ENCODE results near the gene FAHD1. TPM values are rescaled to one million over a fixed set of nuclear protein-coding genes. Genes with fewer than 3 reads are reported as not detected.

The FAHD1 gene
- polyA plus RNA-seq, 3 donors = 36.6 to 50.7 (median 48.3) TPM

DNA sequence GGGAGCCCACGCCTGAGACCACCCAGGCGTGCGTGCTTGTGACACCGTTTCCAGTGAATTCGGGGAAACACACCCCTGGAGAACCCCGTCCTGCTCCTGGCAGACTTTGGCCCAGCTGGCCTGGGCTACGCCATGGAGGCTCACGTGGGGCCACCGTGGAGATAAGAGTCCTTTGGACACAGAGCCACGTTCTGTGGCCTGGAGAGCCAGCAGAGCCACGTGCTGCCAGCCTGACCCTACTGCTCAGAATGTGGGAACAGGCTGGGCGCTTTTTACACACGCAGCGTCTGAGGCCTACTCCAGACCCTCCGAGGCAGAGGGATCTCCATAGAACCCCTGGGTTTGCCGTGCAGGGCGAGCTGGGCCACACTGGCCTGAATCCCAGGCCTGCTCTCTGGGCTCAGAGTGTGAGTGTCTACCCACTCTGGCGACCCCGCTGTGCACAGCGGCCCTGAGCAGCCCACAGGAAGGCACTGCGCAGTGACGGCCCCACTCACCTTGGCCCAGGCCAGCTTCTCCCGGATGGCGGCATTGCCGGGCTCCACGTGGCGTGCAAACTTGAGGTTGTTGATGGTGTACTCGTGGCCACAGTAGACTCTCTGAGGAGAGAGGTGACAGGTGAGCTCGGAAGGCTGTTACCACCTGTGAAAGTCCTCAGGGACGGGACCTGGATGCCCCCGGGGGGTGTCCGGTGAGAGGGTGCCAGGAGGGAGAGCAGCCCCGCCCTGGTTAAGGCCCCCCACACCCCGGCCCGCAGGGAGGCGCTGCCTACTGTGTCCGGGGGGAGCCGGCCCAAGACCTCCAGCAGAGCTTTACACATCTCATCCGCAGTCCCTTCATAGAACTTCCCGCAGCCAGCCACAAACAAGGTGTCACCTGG is 10.4 kb upstream of the FAHD1 start:
- no peak for DNase-seq (ENCODE audit: low read depth in 3 of 3, low spot score in 2 of 3)

DNA sequence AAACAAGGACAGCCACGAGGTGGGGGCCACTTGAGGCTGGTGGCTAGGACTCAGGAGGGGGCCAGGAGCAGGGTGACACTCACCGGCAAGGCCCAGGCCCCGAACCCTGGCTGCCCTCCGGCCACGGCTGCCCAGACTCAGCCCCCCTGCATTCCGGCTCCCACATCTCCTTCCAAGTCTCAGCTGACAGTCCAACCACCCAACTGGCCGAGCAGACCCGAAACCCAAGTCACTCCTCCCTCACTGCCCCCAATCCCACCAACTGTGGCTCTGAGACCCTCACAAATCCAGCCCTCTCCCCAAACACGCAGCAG is 9.8 kb upstream of the FAHD1 start:
- DNase-seq (ENCODE audit: low read depth in 3 of 3, low spot score in 2 of 3) = no peak

GRCh38 chr16:1817716-1818115 is 9.3 kb upstream of the FAHD1 start:
- no peak for DNase-seq (ENCODE audit: low read depth in 3 of 3, low spot score in 2 of 3)

GRCh38 chr16:1818204-1818872 is 8.7 kb upstream of the FAHD1 start:
- DNase-seq (ENCODE audit: low read depth in 3 of 3, low spot score in 2 of 3) = no peak

DNA sequence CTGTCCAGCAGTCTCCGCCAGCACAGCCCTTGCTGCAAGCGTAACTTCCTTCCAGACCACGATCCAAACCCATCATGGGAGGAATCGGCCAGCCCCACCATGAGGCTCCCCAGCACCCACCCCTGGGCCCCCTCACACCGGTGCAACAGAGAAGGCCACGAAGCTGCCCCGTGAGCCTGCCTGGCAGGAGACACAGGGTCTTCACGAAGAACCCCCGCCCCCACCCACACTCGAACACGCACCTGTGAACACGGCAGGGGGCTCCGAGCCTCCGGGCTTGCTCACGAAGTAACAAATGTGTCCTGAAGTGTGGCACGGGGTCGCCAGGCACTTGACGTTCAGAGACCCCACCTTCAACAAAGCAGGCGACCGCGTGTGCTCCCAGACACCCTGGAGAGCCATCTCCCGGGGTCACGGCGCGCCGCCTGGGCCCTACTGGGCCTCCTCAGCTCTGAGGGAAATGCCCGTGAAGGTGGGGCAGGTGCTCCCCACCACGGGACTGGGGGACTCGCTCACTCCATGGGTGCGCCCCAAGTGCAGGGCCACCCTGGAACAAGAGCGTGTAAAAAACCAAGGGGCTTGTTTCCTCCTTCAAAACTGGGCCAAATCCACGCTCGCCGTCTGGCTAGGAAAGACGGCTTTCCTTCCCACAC is 8.0 kb upstream of the FAHD1 start:
- no peak for DNase-seq (ENCODE audit: low read depth in 3 of 3, low spot score in 2 of 3)

DNA sequence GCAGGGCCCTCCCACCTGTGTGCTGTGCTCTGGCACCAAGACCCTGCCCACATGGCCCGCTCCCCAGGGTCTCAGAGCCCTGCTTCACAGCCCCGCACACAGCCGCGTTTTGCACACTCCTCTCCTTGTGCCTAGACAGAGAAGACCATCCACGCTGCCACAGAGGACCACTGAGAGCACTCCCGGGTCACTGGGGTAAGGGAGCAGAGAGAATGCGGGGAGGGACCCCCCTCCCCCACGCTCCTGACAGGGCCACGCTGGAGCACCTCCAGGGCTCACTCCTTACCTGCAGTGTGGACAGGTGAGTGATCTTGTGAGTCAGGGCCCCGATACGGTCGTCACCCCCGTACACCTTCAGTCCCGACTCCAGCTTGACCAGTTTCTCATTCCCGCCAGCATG is 7.4 kb upstream of the FAHD1 start:
- no peak for DNase-seq (ENCODE audit: low read depth in 3 of 3, low spot score in 2 of 3)

GRCh38 chr16:1820096-1820945 is 6.7 kb upstream of the FAHD1 start:
- no peak for DNase-seq (ENCODE audit: low read depth in 3 of 3, low spot score in 2 of 3)

- DNase-seq (ENCODE audit: low read depth in 3 of 3, low spot score in 2 of 3) = no peak
These were observed 6.1 kb upstream of the FAHD1 start for GRCh38 chr16:1820946-1821290.

DNA sequence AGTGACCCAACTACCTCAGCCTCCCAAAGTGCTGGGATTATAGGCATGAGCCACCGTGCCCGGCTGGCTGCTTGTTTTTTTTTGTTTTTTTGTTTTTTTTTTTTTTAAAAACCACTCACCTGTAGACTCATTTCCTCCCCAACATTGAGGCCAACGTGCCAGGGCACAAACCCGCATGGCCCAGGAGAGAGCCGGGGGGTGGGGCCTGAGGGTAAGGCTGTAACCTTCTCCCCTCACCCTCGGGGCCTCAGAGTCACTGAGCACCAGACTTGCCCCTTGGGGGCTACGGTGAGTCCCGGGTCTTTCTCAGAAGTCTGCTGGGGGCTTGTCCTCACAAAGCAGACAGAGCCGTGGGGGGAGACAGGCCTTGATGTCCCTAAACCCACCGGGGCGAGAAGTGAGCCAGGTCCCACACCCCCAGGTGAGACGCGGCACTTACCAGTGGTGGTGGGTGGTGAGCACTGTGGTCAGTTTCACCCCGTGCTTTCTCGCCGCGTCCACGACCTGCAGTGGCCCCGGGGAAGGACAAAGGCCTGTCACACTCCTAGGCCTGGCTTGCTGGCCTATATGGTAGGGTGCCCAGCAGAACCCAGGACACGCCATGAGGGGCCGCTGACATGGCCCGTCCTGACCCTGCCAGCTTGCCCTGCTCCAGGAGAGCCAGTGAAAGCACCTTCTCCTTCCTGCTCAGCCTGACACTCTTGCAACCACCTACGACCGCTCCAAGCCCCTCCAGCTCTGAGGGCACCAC is 5.0 kb upstream of the FAHD1 start:
- no peak for DNase-seq (ENCODE audit: low read depth in 3 of 3, low spot score in 2 of 3)

- no peak for DNase-seq (ENCODE audit: low read depth in 3 of 3, low spot score in 2 of 3)
These were observed 4.2 kb upstream of the FAHD1 start for GRCh38 chr16:1822801-1823200.

DNA sequence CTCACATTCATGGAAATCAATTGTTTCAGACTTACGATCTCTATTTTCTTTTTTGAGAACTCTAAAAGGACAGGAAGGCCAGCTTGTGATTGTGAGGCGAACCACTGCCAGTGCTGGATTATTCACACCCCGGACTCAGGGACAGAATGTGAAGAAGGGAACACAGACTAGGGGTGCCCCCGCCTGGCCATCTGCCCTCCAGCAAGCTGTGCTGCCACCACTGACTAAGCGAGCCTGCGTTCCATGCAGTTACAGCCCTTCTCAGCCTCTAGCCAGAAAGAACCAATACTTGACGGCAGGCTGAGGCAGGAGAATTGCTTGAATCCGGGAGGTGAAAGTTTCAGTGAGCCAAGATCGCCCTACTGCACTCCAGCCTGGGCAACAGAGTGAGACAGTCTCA is 3.2 kb upstream of the FAHD1 start:
- no peak for DNase-seq (ENCODE audit: low read depth in 3 of 3, low spot score in 2 of 3)

- no peak for DNase-seq (ENCODE audit: low read depth in 3 of 3, low spot score in 2 of 3)
These were observed 1.6 kb upstream of the FAHD1 start for GRCh38 chr16:1825381-1825863.

DNA sequence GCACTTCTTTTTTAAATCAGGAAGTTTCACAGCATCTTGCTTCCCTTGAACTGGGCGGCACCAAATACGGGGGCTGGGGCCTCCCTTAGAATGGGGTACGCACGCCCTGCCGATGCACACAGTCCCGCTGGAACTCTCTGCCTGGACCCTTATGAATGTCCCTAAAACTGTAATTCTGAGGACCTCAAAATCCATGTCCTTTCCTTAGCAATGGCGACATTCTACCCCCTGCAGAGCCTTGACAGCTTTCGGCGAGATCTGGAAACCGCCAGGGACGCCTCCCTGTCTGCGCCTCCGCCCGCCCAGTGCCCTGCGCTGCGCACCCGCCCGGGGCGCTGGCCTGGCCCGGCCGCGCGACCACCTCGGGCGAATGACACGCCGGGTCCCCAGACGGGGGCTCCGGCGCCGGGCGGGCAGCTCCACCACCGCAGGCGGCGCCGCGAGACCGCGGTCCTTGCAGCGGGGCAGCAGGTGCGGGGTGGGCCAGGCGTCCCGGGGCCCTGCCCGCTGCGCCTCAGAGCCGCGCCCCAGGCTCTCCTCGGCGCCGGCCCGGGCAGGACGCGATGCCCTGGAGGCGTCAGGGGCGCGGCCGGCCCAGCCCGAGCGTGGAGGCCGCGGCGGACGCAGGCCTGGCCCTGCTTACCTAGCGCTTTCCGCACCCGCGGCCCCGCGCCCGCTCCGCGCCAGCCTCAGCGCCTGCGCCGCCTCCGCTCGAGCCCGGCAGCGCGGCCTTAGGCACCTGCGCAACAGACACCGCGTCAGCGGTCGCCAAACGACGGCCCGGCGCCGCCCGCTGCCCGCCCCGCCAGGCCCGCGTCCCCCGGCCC is 929 bp upstream of the FAHD1 start:
- no peak for DNase-seq (ENCODE audit: low read depth in 3 of 3, low spot score in 2 of 3)

- DNase-seq (ENCODE audit: low read depth in 3 of 3, low spot score in 2 of 3) = no peak
These were observed 1.8 kb downstream of the FAHD1 start for GRCh38 chr16:1828645-1829410.

DNA sequence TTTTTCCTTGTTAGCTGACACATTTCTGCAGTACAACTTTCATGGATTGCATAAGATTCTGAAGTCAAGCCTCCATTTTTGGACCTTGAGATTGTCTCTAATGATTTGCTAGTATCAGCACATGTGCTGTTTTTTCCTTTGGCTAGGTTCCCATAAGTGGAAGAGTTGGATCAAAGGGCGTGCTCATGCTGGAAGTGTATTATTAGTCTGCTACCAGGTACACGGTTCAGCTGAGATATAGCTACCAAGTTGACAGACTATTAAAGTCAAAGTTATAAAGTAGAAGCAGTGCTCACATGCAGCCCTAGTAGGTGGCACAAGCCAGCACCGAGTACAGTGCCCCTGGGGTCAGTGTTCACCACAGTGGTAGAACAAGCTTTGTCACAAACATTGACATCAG is 3.2 kb downstream of the FAHD1 start:
- no peak for DNase-seq (ENCODE audit: low read depth in 3 of 3, low spot score in 2 of 3)

DNA sequence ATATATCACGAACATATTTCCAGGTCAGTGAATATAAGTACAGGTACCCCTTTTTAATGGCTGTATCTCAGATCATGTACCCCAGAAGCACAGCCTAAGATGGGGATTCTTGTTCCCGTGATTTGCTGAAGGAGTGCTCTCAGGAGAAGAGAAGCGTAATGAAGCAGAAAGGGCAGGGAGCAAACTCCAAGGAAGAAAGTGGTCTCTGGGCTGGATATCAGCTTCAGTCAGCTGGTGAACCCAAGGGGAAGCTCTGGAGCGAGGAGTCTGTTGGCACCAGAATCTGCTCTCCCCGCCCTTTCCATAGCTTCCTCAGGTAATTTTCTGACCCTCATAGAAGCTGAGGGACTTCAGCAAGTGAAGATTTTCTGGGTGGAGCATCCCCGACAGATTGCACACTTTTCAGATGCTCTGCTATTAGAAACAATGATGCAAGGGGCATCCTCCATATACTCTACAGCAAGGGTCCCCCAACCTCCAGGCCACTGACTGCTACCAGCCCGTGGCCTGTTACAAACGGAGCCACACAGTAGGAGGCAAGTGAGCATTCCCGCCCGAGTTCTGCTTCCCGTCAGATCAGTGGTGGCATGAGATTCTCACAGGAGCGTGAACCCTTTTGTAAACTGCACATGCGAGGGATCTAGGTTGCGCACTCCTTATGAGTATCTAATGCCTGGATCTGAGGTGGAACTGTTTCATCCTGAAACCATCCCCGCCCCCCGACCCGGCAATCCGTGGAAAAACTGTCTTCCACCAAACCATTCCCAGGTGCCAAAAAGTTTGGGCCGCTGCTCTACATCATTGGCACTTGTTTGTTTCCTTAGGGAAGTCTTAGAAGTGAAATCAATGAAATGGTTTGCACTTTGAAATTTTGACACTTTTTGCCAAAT is 4.4 kb downstream of the FAHD1 start:
- no peak for DNase-seq (ENCODE audit: low read depth in 3 of 3, low spot score in 2 of 3)

- DNase-seq (ENCODE audit: low read depth in 3 of 3, low spot score in 2 of 3) = no peak
These were observed 5.9 kb downstream of the FAHD1 start for GRCh38 chr16:1832838-1833454.
